Right lobe of liver (tissue), 6 donors: ENCODE results near the gene MACF1. TPM values are rescaled to one million over a fixed set of nuclear protein-coding genes. Genes with fewer than 3 reads are reported as not detected.
A peak's percentile ranks its signal among the peaks of the same experiment; 100 is the strongest.
"Not testable (repeated sequence)": the region's sequence is repeated elsewhere in the genome, so short reads cannot be mapped to it uniquely, and the experiment has no call there.

Experiments
- ATAC-seq, 4 donors: fragments of 200-7000 bp; cut with Tn5 transposase; one replicate each; pipeline ENCODE4 v1.9.1; 2020; ENCODE audit warnings: mild to moderate bottlenecking in 4 of 4, moderate library complexity in 4 of 4
- DNase-seq, 3 donors: peaks; one replicate each; pipeline ENCODE4 v3.0.0-alpha.2; 2020
- H3K27ac ChIP-seq, 3 donors: fragments of 200-600 bp; one replicate each; pipeline ENCODE4 v1.8.0; 2022
- H3K27me3 ChIP-seq, 2 donors: fragments of 200-600 bp; one replicate each; pipeline ENCODE4 v1.8.0; 2022
- H3K36me3 ChIP-seq, 4 donors: fragments of 200-600 bp; sonication (generic) in 1 of 4; one replicate each; pipeline versions ENCODE4 v1.5.1 to v1.8.0; 2017 to 2022; ENCODE audit warnings: control low read depth in 1 of 4
- H3K4me1 ChIP-seq, 4 donors: fragments of 200-600 bp; sonication (generic) in 1 of 4; one replicate each; pipeline versions ENCODE4 v1.5.1 to v1.8.0; 2017 to 2022; ENCODE audit warnings: control low read depth in 1 of 4
- H3K4me3 ChIP-seq, 3 donors: fragments of 200-600 bp; one replicate each; pipeline ENCODE4 v1.8.0; 2022
- H3K9me3 ChIP-seq, 4 donors: fragments of 200-600 bp; sonication (generic) in 1 of 4; one replicate each; pipeline versions ENCODE4 v1.5.1 to v1.8.0; 2017 to 2022; ENCODE audit warnings: control low read depth in 1 of 4
- POLR2A ChIP-seq: fragments of 450-650 bp; IDR thresholded peaks from one replicate; pipeline ENCODE4 v1.6.1; 2017; ENCODE audit warnings: antibody characterized with exemption, mild to moderate bottlenecking
- WGBS: methylation state at CpG from one replicate; pipeline ENCODE4 v1.1.6; 2018; ENCODE audit warnings: low coverage, low lambda C conversion rate; ENCODE audit not compliant: insufficient coverage; ENCODE audit errors: missing lambda C conversion rate; 5-methylcytosine and 5-hydroxymethylcytosine counted together
- intact Hi-C, 2 donors: fragments of 100-400 bp; cut with DNase I; formaldehyde crosslinking; loops; one replicate each; pipeline versions ENCODE4 v1.11.2 to v1.14.1; 2022
- total RNA-seq, 6 experiments: library from RNA; depleted of rRNA in 2 of 6; stranded (reverse); fragments of >200 nt in 2 of 6; fragmentation: NEBNext Ultra II Directional in 3 of 6; extraction: Animal tissue kit (Norgen Biotek cat#: 25700) in 3 of 6; gene quantifications; one replicate each; pipeline versions ENCODE4 v1.1.0 to v1.2.4, GENCODE V29; 2016 to 2023
- TF ChIP-seq, protein P1 (sequence below), 4 donors: fragments of 200-600 bp in 3 of 4; fragments of 450-650 bp in 1 of 4; IDR thresholded peaks; one replicate each; pipeline versions ENCODE4 v1.5.1 to v1.8.0; 2016 to 2022; ENCODE audit warnings: antibody characterized with exemption in 4 of 4, mild to moderate bottlenecking in 2 of 4
- donor health status: DM: no; HTN: yes; CAD: no.
- donor health status: DM: no; HTN: no; CAD: no.
- donor health status: DM: no; HTN: no; CAD: no.
- donor health status: DM: no; HTN: yes; CAD: no.
- donor health status: DM: no; HTN: yes; CAD: no.

Gene MACF1
- total RNA-seq, 6 experiments from 2014 or later = 78.4 to 141 (median 100) TPM

DNA sequence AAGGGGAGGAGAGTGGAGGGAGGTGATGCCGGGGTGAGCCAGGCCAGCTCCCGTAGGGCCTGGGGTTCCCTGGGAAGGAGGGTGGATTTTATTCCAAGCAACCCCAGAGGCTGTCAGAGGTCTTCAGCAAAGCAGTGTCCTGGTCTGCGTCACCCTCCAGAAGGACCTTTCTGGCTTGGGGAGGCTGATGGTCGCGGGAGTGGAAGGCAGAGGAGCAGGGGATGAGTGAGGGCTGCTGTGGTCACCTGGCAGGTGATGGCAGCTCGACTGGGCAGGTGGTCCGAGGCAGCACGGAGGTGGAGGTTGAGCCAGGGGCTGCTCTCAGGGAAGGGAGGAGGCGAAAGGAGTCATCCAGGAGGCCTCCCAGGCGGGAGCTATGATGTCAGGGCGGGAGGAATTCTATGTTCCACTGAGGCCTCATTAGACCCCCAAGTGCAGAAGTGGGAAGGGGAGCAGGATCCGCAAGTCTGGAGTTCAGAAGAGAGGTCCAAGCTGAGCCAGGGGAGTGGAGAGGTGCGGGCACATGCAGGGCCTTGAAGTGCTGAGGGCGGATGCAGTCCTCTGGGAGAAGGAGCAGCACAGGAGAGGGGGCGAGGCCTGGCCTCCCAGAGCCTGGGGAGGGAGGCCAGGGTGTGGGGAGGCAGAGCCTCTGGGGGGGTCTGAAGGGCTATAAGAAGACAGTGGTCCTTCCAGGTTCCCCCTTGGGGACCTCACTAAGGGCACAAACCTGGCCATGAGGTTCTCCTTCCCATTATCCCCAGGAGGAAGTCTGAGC, 320.3 kb downstream of the MACF1 start:
- no peaks in the 10 kb centered on the region for H3K27me3 ChIP-seq
- H3K4me1 ChIP-seq = no peaks in the 10 kb centered on the region
- no peak overlapping the region for H3K27ac ChIP-seq
- H3K9me3 ChIP-seq = no peaks in the 10 kb centered on the region
- ATAC-seq (peak in 1 of 4 donors; percentile 16), DNase-seq (no peak)
- H3K4me3 ChIP-seq = no peak overlapping the region
- TF ChIP-seq, protein P1, sequence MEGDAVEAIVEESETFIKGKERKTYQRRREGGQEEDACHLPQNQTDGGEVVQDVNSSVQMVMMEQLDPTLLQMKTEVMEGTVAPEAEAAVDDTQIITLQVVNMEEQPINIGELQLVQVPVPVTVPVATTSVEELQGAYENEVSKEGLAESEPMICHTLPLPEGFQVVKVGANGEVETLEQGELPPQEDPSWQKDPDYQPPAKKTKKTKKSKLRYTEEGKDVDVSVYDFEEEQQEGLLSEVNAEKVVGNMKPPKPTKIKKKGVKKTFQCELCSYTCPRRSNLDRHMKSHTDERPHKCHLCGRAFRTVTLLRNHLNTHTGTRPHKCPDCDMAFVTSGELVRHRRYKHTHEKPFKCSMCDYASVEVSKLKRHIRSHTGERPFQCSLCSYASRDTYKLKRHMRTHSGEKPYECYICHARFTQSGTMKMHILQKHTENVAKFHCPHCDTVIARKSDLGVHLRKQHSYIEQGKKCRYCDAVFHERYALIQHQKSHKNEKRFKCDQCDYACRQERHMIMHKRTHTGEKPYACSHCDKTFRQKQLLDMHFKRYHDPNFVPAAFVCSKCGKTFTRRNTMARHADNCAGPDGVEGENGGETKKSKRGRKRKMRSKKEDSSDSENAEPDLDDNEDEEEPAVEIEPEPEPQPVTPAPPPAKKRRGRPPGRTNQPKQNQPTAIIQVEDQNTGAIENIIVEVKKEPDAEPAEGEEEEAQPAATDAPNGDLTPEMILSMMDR (IDR thresholded peaks at IDR 0.05) = no peak
- TF ChIP-seq POLR2A = no peak
- intact Hi-C loops = no loop called here
- WGBS = 70% methylated on average over 7 of the region's 15 CpGs
- H3K36me3 ChIP-seq = peaks cover 0 to 26% (median 12%) of the 10 kb centered on the region in 4 donors

DNA sequence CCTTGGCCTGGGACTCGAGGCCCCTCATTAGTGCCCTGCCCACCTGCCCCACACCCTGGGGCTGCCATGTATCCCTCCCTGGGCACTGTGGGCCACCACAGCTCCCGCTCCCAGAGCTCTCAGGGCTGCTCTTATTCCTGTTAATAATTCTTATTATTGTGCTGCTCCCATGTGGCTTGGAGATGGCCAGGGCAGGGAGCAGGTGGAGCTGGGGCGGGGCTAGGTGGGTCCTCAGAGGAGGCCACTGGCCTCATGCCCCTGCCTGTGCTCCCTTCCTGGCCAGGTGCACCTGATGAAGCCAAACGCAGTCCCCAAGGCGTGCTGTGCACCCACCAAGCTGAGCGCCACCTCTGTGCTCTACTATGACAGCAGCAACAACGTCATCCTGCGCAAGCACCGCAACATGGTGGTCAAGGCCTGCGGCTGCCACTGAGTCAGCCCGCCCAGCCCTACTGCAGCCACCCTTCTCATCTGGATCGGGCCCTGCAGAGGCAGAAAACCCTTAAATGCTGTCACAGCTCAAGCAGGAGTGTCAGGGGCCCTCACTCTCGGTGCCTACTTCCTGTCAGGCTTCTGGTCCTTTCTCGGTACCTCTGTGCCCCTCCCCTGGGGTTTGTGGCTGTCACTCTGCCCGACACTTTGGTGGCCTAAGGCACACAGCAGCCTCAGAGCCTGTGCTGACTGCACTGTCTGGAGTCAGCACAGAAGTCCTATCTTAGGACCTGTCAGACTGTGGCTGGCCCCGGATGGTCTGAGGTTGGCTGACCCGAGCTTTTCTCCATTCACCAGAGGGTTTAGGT, 321.1 kb downstream of the MACF1 start:
- no peak overlapping the region for H3K27ac ChIP-seq
- TF ChIP-seq, protein P1 (IDR thresholded peaks at IDR 0.05) = no peak
- ATAC-seq = peak in 3 of 4 donors; percentile 7 to 39 (median 30)

DNA sequence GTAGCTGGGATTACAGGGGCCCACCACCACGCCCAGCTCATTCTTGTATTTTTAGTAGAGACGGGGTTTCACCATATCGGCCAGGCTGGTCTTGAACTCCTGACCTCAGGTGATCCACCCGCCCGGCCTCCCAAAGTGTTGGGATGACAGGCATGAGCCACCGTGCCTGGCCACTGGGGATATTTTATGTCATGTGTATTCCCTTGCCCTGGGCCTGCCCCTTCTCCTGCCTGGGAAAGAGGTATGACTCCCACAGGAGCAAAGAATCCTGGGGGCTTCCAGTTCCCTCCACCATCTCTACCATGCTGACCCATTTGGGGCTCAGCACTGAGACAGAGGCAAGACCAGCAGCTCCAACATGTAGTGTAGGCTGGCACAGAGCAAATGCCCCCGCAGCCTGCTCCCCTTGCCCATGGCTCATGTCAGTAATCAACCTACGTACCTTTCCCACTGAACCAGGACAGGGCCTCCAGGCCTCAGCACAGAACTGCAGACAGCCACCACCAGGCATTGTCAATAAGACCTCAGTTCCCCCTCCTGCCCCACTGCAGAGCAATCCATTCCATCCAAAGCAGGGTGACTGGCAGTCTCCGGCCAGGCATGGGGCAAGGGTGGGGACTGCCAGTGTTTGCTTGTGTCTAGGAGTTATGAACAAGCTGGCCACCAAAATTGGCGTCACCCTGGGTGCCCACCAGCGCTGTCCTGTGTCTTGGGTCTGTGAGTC, 322.1 kb downstream of the MACF1 start:
- DNase-seq (no peak), ATAC-seq (no peak)
- no peak for TF ChIP-seq POLR2A
- TF ChIP-seq, protein P1 (IDR thresholded peaks at IDR 0.05) = no peak
- Histone ChIP-seq H3K27me3 (no peaks in the 10 kb centered on the region), H3K4me1 (no peaks in the 10 kb centered on the region), H3K27ac (no peak overlapping the region), H3K36me3 (peaks cover 0 to 30% (median 12%) of the 10 kb centered on the region in 4 donors), H3K9me3 (no peaks in the 10 kb centered on the region), H3K4me3 (no peak overlapping the region)
- intact Hi-C loops = no loop called here
- WGBS = 100% methylated on average over 4 of the region's 11 CpGs

More for the DNA sequence above, 321.1 kb downstream of the MACF1 start:
- DNase-seq = no peak
- peaks cover 0 to 26% (median 12%) of the 10 kb centered on the region in 4 donors for H3K36me3 ChIP-seq
- intact Hi-C loops = no loop called here
- no peaks in the 10 kb centered on the region for H3K4me1 ChIP-seq
- WGBS = 60% methylated on average over 1 of the region's 17 CpGs
- H3K4me3 ChIP-seq = no peak overlapping the region
- H3K9me3 ChIP-seq = no peaks in the 10 kb centered on the region
- H3K27me3 ChIP-seq = no peaks in the 10 kb centered on the region

DNA sequence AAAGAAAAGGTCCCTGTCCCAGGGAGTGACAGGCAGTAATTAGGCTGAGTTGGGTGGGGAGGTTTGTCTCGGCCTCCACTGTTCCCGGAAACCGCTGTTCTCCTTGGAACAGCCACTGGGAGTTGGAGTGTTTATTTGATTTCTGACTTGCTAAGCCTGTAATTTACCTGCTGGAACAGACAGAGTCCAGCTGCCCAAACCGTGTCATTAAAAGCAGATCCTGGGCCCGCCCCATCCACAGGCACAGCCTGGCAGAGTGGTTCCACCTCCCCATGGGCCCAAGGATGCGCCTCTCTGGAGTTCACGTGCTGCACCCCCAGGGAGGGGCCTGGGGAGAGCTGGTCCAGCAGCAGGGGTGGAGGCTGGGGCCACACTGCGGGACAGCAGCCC, 322.7 kb downstream of the MACF1 start:
- no CpG with 5 or more reads among the region's 8 CpGs for WGBS
- H3K4me1 ChIP-seq, ATAC-seq, H3K9me3 ChIP-seq, intact Hi-C loops, H3K4me3 ChIP-seq, H3K27me3 ChIP-seq, DNase-seq, H3K27ac ChIP-seq: not testable (repeated sequence)
- peaks cover 0 to 30% (median 12%) of the 10 kb centered on the region in 4 donors for H3K36me3 ChIP-seq
